ENCODE measurements around the gene CENPP.

DNA sequence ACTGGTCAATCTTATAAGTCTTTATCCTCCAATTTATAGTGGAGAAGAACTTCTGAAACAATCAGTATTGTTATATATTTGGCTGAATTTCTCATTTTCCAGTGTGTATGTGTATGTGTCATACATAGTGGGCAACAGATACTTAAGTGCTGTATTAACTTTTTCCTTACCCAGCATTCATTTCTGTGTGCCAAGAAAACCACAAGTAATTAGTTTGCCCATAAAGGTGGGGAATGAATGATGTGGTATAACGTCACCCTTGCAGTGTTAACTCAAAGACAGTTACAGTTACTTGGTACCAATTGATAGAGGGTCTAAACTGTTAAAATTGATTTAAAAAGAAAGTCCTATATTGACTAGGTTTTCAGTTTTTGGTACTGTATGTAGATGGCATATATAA, 76.6 kb downstream of the CENPP start:
- no peak for TF ChIP-seq POLR2AphosphoS5 (IDR thresholded peaks at IDR 0.05; ENCODE audit: borderline replicate concordance, low read depth, low read length)
- no peak for TF ChIP-seq EZH2 (IDR thresholded peaks at IDR 0.05)
- TF ChIP-seq FOXP2 (optimal IDR thresholded peaks at IDR 0.05; ENCODE audit: control extremely low read depth, extremely low read length, insufficient read depth), result no peak

Measured in SK-N-MC (cell line).